Stimulated activated CD4-positive, alpha-beta T cell treated with anti-CD3 and anti-CD28 coated beads, Interleukin-4, amount 100 ng/mL, for 1 hour (primary cell): ENCODE measurements around the gene PITX3.

Experiments
- DNase-seq: peaks from one replicate; pipeline ENCODE4 v3.0.0-alpha.2; 2020

PITX3 gene

DNA sequence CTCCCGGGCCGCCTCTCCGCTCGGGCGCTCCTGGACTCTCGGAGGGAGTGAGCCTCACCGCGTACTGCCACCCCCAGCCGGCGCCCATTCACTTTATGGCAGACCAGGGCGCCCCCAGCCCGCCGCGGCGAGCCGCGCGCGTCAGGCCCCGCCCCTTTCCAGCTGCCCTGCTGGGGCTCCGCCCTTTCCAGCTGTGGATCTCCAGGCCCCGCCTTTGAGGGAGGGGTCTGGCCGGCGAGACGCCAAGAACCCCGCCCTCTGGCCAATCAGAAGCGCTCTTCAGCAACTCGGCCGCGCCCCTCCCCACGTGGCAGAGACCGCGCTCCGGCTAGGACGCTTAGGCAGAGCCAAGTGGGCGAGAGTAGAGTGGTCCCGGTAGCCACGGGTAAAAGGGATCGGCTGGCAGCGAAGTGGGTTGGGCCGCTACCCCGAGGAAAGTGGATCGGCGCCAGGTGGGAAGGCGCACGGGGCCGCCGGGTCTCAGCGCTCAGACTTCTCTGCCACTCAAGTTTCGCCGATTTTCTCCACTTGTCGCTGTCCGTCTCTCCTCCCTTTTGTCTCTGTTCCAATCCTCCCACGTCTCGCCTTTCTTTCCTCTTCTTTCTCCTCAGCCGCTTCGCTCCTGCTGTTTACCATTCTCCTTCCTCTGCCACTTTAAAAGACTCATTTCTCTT is at the start of gene PITX3:
PITX3 (minus strand) TSS at position 69 of the 674 bp plus-strand sequence. CDS start 9,432 bp downstream, outside the sequence.
- peak; percentile 89 for DNase-seq

DNA sequence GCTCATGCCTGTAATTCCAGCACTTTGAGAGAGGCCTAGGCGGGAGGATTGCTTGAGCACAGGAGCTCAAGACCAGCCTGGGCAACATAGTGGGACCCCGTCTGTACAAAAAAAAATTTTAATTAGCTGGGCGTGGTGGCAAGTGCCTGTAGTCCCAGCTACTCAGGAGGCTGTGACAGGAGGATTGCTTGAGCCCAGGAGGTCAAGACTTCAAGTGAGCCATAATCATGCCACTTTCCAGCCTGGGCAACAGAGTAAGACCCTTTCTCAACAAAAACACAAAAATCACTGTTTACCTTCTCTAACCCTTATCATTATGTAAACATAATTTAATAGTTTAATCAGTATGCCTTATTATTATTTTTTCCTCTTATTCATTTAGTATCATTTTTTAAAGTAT is 48.5 kb upstream of the PITX3 start:
- DNase-seq = no peak

DNA sequence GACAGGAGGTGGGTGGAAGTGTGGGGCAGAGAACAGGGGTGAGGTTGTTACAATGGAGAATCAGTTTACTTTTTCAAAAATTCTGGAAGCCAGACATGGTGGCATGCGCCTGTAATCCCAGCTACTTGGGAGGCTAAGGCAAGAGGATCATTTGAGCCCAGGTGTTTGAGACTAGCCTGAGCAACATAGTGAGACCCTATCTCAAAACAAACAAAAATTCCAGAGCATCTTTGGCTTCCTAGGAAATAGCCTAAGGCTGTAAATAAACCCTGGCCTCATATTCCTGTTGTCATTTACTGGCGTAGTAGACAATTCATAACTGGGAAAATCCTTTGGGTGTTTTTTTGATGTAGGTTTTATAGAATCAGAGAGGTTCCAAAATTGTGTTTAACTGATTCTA is 48.0 kb upstream of the PITX3 start:
- DNase-seq = no peak

DNA sequence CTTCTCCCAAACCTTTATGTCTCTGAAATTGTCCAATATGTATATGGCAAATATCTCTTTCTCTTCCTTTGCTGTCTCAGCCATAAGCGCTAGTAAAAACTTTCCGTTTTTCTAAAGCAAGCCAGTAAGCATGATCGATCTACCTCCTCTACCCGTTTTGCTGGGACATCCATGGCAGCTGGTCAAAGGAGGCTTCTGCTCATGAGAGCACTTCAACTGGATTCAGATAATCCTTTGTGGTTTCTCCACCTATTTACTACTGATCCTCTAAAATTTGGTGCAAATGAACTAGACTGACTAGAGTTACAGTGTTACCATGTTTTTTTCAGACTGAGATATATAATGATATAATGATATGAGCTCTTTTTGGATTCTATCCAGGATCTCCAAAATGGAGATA is 46.7 kb upstream of the PITX3 start:
- DNase-seq = no peak

DNA sequence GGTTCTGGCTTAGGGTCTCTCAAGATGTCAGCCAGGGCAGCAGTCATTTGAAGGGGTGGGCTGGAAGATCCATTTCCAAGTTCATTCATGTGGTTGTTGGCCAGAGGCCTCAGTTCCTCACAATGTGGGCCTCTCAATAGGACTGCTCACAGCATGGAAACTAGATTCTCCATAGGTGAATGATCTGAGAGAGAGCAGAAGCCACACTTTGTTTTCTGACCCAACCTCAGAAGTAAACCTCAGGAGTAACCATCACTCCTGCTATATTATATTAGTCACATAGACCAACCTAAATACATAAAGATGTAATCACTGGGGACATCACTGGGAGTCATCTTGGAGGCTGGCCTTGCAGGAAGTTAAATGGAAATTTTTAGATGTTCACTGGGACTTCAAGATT is 46.2 kb upstream of the PITX3 start:
- no peak for DNase-seq

DNA sequence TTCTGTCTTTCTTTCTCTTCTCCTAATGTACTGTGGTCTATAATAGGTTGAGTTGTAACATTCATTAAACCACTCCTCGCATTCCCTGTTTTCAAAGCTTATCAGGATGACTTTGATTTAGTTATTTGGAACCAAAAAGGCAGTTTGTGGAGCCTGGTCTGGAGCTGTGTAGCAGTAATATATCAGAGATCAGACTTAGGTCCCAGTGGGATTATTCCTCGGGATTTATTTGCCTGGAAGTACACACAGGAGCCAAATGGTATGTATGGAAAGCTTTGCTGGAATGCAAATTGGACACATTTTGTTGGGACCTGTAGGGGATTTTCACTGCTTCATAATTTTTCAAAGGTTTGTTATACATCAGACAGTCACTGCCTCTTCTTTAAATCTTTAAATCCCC is 44.9 kb upstream of the PITX3 start:
- DNase-seq = no peak

DNA sequence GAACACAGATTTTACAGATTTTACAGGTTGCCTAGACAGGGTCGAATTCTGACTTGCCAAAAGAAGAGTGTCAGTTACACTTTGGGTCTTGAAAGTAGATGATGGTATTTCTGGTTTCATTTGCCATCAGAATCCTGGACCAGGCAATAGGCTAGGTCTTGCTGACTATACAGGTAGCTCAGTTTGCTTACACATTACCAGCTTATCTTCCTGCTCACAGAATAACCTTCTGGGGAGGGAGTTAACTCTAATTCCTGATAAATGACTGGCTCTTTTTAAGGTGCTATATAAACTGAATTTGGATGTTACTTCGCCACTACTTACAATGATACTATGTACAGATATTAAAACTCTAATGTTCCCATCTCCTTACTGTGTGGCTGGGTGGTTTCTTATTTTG is 43.8 kb upstream of the PITX3 start:
- DNase-seq = no peak

DNA sequence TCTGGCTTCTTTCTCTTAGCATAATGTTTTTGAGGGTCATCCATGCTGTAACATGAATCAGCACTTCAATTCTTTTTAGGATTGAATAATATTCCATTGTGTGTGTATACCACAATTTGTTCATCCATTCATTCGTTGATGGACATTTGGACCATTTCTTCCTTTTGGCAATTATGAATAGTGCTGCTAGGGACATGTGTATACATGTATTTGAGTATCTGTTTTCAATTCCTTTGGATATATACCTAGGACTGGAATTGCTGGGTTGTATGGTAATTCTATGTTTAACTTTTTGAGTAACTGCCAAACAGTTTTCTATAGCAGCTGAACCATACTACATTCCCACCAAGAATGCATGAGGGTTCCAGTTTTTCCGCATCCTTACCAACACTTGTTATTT is 43.2 kb upstream of the PITX3 start:
- no peak for DNase-seq

DNA sequence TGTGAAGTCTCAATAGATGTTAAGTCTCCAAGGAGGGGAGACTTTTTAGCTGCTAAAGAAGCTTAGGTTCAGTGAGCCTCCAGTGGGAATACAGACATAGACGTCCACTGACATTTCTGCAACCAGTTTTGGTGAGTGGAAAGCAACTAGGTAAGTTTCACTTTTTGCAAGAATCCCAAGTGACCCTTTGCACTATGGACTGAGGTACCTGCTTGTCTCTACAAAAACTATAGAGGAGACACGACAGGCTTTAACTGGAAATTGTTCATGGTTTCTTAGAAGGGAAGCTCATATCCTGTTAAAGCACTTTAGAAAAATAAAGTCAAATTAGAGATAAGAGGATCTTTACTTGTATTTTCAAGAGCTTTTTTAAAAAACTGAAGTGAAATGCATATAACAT is 42.6 kb upstream of the PITX3 start:
- DNase-seq = no peak

DNA sequence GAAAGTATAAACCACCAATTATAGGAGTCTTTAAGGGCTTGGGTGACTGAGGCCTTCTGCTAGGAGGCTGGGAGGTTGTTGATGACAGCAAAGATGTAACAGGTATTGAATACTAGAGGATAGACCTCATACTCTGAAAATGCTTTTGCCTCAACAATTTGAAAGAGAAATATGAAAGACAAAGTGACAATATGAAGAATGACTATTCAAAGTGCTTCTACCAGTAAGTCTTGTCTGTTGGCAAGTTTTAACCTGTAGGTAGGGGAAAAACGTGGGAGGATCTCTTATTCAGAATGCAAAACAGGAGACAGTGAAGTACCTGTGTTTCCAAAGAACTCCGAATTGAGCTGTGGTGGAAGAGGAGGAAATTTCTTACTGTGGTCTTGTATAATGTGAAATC is 42.2 kb upstream of the PITX3 start:
- no peak for DNase-seq

DNA sequence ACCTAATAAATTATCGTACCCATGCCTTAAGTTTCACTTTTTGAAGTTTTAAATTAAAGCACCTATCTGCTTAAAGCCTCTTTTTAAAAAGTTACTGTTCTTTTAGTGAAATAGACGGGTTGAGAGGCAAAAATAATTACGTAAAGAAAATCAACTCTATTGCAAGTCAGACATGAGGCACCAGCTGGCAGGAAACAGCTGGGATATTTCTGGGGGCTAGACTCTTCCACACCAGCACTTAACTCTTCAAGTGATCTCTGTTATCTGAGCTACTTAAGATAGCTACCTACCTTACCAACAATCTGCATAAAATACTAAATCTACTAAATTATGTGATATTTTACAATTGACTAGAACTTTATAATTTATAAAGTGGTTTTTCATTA is 39.8 kb upstream of the PITX3 start:
- no peak for DNase-seq

DNA sequence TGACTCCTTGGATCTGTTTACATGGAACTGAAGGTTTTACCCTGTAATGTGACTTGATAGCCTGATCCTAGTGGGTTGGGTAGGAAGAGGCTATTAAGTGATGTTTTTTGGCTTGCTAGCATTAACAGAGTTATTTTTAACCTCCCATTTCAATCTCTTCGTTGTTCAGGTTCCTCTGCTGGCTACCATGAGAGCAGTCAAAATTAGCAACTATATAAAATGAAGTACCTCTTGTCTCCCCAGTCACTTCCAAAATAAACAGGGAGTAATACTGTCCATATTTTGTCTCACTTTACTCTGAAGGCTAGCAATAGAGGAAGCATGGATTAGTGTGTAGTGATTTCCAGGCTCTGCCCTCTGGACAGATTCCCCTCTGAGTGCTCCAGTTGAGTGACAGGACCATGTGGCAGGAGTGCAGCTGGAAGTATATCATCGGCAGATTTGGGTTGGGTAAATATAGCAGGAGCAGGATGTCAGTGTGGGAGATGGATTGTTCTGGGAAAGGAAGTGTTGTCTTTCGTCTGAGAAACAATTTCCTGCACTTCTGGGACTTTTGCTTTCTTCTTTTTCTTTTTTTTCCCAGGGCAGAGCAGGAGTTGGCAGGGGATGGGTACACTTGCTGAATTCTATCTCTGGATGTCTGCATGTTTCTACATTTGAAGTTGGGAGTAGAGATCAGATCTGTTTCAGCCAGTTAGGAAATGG is 39.2 kb upstream of the PITX3 start:
- no peak for DNase-seq

DNA sequence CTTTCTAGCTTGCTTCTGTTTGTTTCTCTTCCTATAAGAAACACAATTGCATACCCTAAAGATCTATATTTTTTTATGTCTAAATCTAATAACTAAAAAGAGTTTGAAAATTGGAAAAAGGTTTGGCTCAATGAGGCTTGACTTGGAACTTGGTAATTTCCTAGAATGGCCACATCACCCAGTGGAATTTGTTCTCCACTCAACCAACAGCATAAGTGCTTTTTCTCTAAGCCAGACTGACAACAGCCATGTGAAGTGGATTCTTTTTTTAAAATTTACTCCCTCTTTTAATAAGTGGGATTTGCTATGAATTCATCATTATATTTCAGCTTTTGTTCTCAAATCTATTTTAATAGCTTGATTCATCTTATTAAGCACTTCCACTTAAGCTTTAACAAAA is 37.8 kb upstream of the PITX3 start:
- no peak for DNase-seq

DNA sequence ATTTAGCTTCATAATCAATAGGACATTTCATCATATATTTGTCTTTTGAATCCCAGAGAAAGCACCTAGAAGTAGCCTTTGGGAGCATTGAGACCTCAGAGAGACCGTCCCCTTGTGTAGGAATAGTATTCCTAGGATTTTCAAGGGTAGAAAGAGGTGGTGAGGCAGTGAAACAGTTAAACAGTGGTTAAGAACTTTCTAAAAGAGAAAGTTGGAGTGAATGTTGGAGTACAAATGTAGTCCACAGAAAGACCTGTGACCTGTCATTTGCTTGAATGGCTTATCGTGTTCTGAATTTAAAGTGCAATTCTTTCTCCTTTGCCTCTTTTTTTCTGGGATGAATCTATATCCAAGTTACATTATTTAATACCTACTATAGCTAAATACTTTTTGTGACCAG is 34.0 kb upstream of the PITX3 start:
- no peak for DNase-seq

DNA sequence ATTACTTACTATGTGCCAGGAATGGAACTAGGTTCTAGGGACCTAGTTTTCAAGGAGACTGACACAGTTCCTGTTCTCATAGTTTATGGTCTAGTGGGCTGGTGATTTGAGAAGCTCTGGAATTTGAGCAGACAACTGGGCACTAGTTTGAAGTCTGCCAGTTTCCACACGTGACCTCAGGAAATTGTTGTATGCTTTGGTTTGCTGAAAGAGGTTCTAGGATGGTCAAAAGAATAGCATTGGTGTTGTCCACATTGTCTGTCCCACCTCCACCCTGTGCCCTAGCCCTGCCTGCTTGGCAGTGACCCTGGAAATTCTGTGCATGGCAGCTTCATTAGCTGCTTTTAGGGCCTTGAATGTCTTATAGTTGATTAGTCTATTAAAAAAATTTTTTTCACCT is 32.8 kb upstream of the PITX3 start:
- no peak for DNase-seq

DNA sequence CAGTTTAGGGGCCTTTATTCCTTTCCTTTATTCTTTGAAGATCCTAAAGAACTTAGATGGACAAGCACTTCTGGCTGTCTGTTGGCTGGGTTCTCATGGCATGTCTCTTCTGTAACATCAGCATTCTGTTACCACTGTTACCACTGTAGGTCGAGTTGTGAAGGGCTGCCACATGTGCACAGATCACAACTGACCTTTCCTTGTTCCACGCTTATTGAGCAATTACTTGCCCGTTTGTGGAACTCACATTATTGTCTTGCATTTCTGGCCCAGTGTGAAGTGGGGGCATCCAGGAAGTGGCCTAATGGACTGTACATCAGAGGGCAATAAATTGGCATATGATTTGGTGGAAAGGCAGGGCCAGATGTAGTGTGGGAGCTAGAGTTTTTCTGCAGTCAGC is 27.7 kb upstream of the PITX3 start:
- no peak for DNase-seq

DNA sequence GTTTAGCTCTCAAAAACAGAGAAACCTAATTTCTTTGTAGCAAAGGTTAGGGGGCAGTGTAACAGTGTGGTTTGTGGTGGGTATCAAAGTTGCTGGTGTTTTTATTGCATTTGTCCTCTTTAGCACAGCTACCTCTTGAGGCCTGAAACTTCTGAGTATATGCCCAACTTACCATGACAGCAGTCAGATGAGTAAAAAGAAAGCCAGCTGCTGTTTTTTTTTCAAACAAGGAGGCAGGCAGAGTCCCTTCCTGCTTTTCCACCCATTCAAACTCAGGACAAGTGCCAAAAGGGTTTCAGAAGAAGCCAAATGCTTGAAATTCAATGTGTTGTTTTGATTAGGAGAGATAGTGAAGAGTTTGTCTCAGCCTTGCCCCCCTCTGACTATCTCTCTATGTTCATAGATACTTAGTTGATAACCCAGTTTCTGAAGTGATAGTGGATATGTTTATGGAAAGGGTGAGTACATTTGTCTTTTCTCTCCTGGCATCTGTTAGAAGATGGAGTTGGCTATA is 27.1 kb upstream of the PITX3 start:
- no peak for DNase-seq

DNA sequence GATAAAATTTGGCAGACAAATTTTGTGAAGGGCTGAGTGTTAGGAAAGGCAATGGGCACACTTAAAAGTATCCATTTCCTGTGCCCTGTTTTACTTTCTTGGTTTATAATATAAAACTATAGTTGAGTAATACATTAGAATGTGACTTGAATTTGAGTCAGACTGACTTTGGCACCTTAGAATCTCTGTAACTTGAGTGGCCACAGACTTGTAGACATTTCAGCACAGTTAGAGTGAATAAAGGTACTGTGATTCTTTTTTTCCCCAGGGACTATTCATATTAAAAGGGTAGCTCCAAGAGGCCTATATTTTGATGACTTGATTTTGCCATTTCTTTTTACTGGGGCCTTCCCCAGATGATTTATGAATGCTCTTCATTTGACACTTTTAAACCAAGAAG is 26.4 kb upstream of the PITX3 start:
- DNase-seq = no peak

DNA sequence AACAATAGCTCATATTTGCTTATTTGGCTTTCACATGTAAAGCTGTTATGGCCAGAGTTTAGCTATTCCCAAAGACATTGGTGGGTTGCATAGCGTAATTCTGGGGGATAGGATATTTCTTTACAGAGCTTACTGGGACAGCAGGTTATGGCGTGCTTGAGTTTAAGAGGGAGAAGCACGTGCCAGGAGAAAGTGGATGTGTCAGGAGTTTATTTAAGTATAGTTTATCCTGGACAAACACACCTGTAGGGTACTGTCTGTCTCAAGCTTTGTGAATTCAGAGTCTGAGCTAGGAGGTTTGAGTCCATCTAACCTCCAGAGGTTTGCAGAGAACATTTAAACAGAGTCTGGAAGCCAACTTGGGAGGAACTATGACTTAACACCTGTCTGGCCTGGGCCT is 25.4 kb upstream of the PITX3 start:
- no peak for DNase-seq

DNA sequence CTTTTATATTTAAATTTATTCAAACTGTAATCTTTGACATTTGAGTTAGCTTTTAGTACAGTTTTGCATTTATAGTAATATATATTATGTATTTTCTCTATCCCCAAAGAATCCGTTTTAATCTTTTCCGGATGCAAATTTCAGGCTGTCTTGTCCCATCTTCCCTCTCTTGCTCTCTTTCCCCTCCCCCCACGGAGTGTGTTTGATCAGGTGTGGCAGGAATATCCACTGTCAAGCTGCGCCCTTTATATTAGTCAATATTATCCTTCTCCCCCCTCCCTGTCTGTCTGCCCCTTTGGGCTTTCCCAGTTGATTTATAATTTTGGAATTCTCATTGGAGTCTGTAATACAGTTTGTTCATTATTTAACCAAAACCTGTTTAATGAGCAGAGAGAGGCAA is 23.1 kb upstream of the PITX3 start:
- DNase-seq = no peak

DNA sequence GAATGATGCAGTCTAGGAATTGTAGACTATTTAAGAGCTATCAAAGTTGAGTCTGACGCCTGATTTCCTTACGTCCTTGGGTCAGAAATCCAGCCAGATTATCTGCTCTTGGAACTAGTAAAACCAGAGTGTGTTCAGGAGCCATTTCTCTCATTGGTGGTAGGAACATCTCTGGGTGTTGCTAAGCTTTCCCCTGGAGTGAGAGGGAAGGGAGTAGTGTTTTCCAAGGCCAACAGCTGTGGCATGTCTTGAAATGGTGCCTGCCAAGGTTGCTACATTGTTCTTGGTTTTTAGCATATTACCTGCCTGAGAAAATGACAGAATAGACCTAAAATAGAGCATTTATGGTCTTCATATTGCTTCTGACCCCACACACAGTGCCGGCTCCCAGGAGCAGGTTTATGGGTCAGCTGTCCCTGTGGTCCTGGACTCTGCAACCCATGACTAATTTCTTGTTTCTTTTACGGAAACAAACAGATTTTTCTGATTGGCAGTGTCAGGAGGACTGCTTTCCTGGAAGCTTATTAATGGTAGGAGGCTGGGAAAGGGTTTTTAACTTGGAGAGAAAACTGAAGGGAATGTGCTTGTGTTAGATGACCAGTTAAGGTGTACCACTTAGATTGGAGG is 21.5 kb upstream of the PITX3 start:
- DNase-seq = no peak

DNA sequence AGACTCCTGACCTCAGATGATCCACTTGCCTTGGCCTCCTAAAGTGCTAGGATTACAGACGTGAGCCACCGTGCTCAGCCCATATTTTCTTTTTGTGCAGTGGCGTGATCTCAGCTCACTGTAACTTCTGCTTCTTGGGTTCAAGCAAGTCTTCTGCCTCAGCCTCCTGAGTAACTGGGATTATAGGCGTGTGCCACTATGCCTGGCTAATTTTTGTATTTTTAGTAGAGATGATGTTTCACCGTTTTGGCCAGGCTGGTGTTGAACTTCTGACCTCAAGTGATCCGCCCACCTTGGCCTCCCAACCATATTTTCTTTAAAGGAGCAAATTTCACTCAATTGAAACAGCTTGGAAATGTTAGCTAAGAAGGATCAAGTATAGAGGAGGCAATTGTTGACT is 20.5 kb upstream of the PITX3 start:
- no peak for DNase-seq

DNA sequence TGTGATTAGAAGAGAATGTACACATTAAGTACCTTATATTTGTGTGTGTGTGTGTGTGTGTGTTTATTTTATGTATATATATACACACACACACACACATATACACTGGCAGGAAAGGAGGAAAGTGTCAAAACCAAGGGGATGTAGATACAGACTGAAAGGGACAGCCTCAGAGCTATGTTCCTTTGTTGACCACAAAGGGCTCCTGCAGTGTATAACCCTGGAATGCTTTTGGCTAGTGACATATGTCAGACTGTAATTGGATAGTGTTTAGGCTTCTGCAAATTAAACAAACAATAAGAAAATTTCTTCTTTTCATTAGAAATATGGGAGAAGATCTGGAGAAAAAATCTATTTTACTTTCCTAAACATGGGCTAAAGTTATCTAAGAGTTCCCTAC is 19.9 kb upstream of the PITX3 start:
- DNase-seq = no peak

DNA sequence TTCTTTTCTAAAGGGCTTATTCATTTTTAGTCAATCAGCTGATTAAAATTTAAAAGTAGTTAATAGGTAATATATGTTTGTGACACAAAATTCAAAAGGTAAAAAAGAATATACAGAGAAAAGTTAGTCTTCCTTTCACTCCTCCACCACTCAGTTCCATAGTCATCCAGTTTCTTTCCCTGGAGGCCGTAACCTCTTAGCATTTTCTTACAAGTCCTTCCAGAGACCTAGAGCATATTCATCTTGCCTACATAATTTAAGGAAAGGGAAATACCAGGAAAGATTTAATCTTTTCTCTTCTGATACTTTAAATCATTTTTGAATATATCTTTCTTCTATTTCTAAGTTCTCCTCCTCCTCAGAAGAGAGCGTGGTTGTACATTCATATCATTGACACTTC is 14.1 kb upstream of the PITX3 start:
- DNase-seq = no peak
